GM18870 (cell line): ENCODE results near the gene DUSP7.

Experiments
- ATAC-seq: cut with Tn5 transposase; IDR thresholded peaks from one replicate; pipeline ENCODE4 v1.9.1; 2021; ENCODE audit warnings: moderate library complexity; ENCODE audit not compliant: unreplicated experiment

The DUSP7 gene, protein sequence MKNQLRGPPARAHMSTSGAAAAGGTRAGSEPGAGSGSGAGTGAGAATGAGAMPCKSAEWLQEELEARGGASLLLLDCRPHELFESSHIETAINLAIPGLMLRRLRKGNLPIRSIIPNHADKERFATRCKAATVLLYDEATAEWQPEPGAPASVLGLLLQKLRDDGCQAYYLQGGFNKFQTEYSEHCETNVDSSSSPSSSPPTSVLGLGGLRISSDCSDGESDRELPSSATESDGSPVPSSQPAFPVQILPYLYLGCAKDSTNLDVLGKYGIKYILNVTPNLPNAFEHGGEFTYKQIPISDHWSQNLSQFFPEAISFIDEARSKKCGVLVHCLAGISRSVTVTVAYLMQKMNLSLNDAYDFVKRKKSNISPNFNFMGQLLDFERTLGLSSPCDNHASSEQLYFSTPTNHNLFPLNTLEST

DNA sequence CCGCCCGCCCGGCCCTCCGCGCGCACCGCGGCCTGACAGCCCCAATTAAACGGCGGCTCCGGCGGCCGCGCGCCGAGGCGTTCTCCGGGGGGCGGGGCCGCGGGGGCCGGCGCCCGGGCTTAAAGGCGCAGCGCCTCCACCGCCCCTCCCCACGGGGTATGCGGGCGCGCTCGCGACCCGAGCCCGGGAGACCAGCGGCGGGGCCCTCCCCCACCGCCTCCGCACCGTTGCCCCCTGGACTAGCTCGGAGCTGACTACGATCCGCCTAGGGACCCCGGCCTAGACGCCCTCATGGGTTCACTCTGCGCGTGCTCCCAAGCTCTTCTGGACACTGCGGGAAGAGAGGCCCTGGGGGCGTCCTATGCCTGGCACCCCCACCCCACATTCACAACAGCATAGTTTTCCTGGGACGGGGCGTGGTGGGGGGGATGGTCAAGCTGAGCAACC, at the start of gene DUSP7:
Gene DUSP7 (minus strand): TSS at position 51 of the 447 bp plus-strand sequence. CDS start 205 bp downstream, outside the sequence.
- ATAC-seq: peak; percentile 0

DNA sequence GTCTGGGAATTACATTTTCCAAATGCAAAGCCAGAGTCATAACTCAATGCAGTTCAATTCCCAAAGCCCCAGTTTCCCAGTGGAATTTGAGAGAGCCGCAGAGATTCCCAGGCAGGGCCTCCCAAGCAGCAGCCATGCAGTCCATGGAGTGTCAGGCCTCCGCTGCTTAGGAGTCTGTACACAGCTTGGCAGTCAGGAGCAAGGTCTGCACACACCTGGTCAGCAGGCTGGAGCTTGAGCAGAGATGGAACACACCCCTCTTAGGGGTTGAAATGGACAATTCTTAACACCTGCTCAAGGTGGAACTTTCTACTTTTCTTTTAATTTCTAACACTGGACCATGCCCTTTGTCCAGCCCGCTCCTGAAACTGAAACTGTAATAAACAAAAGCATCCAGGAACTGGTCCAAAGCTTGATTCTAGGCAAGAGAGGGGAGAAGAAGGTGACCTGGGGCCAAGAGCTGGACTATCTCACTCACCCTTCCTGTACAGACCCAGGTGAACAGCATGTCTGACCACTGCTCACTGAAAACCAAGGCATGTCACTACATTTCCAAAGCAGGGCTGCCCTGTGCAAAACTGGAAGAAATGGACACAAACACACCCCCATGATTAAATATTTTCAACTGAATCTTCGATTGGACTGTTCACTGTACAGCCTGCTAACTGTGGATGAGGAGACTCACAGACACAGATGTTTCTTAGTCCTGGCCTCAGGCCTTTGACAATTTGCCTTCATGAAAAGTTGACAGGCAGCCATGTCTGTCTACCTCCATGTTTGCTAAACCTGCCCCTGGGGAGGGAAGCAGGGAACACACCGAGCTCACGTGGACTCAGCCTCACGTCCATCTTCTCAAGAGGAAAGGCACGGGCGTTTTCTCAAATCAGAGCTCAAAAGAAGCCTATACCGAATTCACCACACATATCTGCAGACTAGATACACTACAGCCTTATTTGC, 48.6 kb upstream of the DUSP7 start:
- no peak for ATAC-seq

DNA sequence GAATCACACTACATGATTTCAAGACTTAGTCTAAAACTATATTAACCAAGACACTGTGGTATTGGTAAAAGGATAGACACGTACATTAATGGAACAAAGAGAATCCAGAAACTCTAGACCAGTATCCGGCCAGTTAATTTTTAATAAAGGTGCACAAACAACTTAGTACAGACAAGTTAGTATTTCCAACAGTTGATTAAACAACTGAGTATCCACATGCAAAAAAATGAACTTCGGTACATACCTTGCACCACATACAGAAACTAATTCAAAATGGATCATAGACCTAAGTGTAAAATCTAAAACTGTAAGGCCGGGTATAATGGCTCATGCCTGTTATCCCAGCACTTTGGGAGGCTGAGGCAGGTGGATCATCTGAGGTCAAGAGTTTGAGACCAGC, 46.6 kb upstream of the DUSP7 start:
- ATAC-seq: no peak

DNA sequence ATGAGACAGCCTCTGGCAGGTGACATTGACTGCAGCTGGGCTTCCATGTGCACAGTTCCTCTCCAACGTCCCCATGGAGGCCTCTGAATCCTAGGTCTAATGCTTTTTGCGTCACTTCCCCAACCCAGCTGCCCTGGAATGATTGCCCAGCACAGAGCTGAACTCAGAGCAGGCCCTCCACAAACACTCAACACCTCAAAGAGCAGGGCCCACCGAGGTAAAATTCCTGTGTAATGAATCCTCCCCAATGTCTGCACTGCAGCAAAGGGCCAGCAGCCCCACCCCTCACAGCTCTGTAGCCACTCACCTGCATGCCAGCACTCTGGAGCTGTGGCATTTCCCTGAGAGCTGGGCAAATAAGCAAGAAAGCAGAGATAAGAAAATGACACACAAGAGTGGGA, 42.6 kb upstream of the DUSP7 start:
- no peak for ATAC-seq

DNA sequence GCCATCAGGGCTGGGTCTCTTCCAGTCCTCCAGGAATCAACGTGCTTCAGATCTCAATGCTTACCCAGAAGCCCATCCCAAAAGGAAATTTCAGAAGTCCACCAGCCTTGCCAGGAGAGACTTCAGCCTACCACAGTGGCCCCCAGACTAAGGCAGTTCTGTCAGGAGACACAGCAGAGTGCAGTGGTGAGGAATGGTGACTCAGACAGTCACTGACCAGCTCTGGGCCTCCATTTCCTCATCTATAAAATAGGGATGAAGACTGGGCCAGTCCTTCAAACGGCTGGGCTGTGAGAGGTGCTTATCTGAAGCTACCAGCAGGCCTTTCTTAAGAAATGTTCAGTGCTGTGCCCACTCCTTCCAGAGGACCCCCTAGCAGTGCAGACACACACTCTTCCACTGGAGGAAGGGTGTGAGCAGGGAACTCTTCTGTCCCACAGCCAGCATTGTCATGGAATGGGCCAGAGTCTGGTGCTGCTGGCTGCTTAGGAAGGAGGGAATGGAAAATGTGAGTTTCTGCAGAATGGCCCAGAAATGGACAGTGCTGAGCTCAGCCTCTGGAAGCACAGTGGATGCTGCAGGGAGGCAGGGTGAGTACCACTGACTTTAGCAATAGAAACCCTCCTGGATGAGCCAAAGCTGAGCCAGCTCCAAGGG, 41.6 kb upstream of the DUSP7 start:
- no peak for ATAC-seq

DNA sequence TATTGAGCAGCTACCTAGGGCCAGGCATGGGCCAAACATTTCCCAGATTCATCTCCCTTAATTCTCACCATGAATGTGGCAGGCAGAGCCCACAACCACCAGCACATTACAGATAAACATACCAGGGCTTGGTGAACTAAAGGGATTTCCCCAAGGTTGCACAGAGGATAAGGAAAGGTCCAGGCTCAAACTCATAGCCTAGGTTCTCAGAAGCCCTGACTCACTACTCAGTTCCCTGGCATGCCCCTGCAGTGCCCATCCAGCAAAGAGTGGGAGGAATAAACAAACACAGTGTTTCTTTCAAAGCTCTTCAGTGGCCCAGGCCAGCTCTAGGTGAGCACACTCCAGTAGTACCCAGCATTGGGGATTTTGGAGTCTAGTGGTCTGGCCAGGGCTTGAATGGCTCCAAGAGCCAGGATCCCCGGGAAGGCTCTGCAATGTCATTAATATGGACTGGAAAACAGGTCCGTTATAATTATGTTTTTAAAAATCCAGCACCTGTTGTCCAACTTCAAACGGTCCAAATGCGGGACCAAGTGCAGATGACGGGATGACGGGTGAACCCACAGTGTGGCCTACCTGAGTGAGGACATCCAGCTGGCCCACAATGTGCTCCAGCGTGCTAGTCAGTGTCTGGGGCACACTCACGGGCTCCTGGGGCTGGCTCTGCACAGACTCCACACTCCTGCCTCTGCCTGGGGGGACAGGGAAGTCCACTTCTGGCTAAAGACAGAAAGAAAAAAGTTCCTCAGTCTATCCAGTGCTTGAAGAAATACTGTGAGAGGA, 39.8 kb upstream of the DUSP7 start:
- no peak for ATAC-seq

DNA sequence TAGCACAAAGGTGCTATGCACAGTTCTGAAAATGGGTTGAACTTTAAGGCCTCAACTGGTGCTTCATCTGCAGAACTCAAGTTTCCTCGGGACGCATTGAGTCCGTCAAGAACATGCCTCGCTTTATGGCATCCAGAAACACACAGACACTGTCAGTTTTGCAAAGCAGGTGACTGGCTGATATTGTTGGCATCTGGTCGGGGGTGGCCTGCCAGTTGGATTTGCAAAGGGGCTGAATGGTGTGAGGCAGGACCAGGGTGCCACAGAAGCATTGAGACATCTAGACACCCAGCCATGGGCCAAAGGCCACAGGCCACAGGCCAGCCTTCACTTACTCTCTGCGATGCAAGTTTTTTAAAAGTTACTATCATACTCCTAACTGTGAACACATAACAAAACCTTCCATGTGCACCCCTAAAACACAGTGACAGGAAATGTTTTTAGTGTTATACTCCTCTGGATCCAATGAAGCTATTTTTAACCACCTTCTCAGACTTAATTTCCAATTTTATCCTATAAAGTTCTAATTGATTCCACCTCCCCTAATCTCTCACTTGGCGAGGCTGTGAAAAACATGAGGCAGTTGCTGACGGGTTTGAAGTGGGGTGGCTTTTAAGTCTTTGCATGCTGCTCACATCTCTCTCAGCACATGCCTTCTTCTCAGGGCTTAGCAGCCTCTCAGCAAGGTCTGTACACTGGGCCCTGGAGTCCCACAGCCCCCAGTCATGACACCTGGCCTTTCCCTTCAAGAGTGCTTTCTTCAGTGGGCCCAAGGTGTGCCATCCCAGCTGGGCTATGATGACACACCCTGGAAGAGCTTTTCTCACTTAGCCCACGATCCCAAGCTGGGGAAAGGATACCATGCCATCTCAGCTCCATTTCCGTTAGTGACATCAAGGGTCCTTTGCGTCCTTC, 38.5 kb upstream of the DUSP7 start:
- no peak for ATAC-seq

DNA sequence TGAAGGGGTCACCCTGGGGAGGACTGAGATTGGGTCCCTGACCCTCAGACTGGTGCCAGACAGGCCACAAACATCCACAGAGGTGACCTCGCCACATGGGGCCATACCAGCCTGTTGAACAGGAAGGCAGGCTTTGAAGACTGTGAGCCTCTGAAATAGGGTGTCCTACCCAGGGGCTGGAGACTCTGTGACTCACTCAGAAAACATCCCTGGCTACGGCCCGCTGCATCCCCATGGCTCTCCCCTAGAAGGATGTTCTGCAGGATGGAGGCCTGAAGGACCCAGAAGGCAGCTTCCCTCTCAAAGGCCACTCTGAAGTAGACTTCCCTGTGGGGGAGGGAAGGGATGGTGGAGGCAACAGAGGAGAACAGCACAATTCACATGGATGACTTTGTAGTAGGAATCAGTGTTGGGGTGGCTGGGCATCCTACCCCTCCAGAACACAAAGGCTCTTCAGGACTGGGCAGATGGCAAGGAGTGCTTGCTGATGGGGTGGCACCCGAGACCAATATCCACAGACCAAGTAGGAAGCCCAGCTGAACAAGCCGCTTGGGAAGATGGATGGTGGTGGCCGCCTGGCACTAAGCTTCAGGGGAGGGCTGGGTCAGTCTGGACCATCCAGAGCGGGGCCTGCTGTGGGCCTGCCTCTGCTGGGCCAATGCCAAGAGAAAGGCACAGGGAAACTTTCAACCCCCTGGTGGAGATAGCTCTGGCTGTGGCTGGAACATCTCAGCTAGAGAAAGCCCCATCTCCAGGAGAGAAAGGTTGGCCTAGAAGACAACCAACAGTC, 37.6 kb upstream of the DUSP7 start:
- no peak for ATAC-seq

DNA sequence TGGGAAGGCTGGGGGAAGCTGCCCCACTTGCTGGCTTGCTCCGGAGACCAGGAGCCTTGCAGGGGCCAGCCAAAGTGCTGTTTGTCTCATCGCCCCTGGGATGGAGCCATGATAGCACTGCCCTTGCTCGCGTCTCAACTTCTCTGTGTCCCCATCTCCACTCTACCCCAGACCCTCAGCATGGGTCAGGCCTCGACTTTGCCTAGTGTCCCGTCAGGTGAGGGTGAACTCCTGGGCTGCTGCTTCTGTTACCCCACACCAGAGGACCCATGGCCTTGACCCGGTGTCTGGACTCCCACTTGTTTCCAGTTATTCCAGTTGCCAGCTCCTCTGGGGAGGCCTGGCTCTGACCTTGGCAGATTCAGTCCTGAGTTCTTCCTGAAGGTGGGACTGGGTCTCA, 36.5 kb upstream of the DUSP7 start:
- no peak for ATAC-seq

DNA sequence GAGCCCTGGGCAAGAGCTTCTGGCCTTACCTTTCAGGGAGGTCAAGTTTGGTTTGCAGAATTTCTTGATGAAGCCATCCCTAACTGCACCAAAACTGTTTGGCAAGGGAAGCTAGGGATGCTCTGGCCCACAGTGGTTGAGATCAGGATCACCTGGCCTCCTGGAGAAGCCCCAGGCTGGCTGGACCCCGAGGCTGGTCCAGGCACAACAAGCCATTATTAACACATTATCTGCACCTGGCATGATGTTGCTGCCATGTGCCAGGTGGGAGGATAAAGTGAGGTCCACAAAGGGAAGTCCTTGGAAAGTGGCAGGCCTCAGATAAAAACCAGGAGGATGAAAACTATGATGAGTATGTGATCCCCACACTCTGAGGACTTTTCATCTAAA, 35.9 kb upstream of the DUSP7 start:
- no peak for ATAC-seq

DNA sequence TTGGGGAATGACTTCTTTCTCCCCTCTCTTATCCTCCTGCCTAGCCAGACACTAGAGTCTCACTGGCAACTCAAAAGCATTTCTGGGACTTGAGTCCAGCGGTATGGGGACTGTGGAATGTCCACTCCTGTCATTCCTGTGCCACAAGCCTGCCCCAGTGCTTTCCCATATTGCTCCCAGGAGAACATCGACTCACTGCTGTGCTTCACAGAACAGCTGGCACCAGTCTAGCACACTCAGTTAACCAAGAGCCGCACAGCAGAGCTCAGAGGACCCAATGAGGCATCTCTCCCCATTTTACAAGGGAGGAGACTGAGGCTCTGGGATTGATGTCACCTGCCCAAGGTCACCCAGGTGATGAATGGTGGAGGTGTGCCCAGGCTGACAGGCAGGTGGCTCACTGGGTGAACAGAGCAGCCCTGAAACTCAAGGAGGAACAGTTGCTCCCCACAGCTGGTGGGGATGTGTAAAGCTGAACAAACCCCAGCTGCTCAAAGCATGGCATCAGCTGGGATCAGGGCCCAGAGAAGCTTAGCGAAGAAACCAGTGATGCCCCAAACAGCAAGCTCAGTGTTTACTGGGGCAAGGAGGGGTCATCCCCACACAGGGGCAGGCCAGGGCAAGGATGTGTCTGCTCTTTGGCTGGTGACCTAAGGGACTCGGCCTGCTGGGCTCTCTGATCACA, 35.4 kb upstream of the DUSP7 start:
- ATAC-seq: no peak

DNA sequence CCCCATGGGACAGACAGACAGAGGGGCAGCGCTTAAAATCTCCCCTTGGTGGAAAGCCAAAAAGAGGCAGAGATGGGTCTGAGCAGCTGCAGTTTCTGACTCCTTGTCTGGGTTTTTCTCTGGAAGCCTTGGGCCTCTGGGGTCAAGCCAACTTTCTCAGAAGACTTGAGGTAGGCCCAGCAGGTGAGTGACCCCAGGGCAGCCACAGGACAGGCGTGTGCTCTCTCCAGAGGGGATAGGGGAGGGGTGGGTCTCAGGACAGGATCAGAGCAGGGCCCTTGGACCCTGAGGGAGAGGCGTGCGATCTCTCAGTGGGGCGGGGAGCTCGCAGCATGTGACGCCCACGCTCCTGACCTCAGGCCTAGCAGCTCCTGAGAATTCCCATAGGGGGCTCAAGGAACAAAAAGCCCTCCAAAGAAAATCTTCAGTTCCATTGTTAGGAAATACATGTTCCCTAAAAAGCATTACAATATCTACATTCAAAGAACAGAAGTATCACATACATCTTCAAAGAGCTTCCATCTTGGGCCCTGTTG, 34.6 kb upstream of the DUSP7 start:
- ATAC-seq: no peak

DNA sequence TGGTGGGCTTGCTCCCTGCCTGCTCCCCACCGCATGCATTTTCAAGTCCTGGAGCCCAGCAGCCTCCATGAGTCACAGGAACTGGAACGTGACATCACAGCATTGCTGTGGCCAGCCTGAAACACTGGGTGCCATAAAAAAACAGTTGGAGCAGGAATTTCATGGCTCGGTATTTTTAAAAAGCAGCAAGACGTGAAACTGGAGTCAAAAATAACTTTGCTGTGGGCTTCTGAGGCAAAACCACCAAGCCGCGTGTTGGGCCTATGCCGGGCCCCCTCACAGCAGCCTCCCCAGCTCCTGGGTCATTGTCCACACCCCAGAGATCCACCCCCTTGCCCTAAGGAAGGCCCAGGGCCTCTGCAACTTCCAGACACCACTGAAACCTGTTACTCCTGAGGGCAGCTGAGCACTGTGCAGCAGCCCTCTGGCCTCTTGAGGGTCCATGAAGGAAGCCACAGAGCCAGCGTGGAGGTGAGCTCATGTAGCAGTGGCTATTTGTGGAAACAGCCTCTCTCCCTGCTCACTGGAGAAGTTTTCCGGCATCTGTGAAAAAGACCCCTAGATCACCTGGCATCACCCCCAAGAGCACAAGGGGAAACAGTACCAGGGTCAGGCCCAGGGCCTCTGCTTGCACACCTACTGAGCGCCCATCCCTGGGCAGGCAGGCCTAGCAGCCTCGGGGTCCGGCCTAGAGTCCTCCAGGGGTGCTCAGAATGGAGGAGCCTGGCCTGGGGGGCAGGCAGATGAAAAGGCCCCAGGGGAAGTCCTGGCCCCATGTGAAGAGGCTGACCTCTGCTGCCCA, 34.0 kb upstream of the DUSP7 start:
- ATAC-seq: no peak

DNA sequence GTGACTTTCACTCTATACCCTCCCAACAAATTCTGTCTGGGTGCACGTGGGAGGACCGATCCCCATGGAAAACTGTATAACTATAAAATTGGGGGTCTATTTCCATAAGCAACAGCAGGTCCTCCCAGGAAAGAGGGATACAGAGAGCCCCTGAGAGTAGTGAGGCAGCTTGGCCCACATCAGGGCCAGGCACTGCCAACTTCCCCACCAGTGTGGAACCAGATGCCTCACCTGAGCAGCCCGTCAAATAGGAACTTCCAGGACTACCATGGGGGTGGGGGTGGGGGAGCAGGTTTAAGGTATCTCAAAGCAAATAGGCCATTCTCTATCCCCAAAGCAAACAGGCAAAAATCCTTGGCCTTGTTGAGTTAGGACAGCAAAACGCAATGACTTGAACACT, 33.3 kb upstream of the DUSP7 start:
- no peak for ATAC-seq

DNA sequence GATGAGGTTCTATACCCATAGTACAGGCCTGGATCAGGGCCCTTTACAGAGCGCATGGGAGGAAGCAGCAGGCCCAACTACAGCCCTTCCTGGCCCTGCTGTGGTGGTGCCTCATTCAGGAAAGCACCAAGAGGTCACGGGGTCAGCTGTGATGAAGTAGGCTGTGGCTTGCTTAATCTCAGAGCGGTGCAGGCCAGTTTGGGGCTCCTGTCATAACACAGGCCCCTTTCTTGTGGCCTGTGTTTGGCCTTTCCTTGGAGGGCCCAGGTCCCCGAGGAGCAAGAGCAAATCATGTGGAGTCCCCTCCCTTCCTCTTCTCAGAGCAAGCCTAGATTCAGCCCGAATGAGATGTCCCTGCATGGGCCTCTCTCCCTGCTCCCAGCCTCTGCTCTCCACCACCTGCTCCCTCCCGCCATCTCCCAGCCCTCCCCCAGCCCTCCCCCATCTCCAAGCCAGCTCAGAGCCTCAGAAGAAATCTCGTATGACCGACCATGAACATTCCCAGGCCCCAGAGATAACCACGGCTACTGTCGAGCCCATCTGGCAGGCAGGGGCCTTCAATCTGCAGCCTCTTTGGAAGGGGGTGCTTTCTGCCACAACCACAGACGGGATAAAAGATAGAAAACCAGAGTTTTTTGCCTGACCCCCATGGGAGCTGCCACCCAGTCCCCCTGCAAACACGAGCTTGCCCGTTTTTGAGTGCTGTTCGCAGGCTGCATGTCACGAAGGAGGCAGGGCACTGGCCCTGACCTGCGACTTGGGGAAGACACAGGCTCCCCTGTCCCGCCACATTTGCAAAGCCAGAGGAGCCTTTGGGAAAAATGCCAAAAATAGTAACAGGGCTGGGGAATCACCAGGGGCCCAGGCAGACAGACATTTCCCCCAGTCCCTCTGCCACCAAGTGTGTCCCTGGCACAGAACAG, 32.3 kb upstream of the DUSP7 start:
- no peak for ATAC-seq

DNA sequence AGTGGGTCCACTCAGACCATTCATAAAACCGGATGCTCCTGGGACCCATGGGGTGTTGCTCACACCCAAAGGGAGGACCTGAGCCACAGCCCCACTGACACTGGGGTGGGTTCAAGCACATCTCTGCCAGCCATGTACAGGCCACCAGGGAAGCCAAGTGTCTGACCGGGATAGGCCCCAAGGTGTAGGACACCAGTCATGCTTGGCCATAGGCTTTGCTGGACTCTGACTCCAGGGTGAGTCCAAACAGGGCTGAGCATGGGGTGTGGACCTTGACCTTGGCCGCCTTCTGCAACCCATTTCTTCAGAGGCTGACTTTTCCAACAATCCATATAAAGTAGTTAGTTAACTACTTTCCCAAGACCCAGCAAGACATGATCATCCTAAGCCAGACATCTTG, 31.4 kb upstream of the DUSP7 start:
- ATAC-seq: no peak
